Transverse colon (tissue), 4 donors: ENCODE measurements around the gene ATG7. TPM values are rescaled to one million over a fixed set of nuclear protein-coding genes. Genes with fewer than 3 reads are reported as not detected.

Source experiments
- DNase-seq: peaks from one replicate; pipeline ENCODE4 v3.0.0-alpha.2; 2019
- H3K27ac ChIP-seq, 4 donors: fragments of 200-600 bp; sonication (generic); 2 replicates each; pipeline ENCODE4 v1.5.1; 2016 to 2018; ENCODE audit warnings: inconsistent platforms in 4 of 4
- H3K27me3 ChIP-seq: fragments of 200-600 bp; sonication (generic); 2 replicates; pipeline ENCODE4 v1.5.1; 2017; ENCODE audit warnings: inconsistent platforms
- H3K36me3 ChIP-seq, 4 donors: fragments of 200-600 bp; sonication (generic); 2 replicates each; pipeline ENCODE4 v1.5.1; 2017 to 2019; ENCODE audit warnings: inconsistent platforms in 4 of 4
- H3K4me1 ChIP-seq, 4 donors: fragments of 200-600 bp; sonication (generic); 2 replicates each; pipeline ENCODE4 v1.5.1; 2017 to 2020; ENCODE audit warnings: inconsistent platforms in 4 of 4
- H3K4me3 ChIP-seq, 4 donors: fragments of 200-600 bp; sonication (generic); 1 replicate in 1 of 4; 2 replicates in 3 of 4; pipeline versions ENCODE4 v1.5.1 to v1.6.1; 2017 to 2019; ENCODE audit warnings: inconsistent platforms in 4 of 4
- H3K9me3 ChIP-seq, 2 donors: fragments of 200-600 bp; sonication (generic); 2 replicates each; pipeline ENCODE4 v1.5.1; 2017 to 2019; ENCODE audit warnings: inconsistent platforms in 2 of 2
- EP300 ChIP-seq: sonication (generic); formaldehyde crosslinking; IDR thresholded peaks from one replicate; pipeline ENCODE4 v1.6.1; 2017; ENCODE audit warnings: antibody characterized with exemption, low read depth
- POLR2A ChIP-seq: fragments of 450-650 bp; IDR thresholded peaks from one replicate; pipeline ENCODE4 v1.6.1; 2016; ENCODE audit warnings: antibody characterized with exemption, mild to moderate bottlenecking, moderate library complexity
- POLR2AphosphoS5 ChIP-seq, 3 donors: sonication (generic); formaldehyde crosslinking; IDR thresholded peaks; one replicate each; pipeline ENCODE4 v1.6.1; 2016; ENCODE audit warnings: antibody characterized with exemption in 3 of 3
- WGBS, 2 donors: methylation state at CpG; one replicate each; pipeline ENCODE4 v1.1.5; 2018; ENCODE audit warnings: low coverage in 1 of 2; 5-methylcytosine and 5-hydroxymethylcytosine counted together
- in situ Hi-C, 4 donors: fragments of 200-750 bp; cut with MboI; loops; one replicate each; pipeline versions ENCODE4 v1.15.0 to v1.15.1; 2017; ENCODE audit warnings: low sequenced_read_pairs in 3 of 4, low pct_ligation_motif_present in 1 of 4, low pct_unique_long_range_greater_than_20kb in 1 of 4
- intact Hi-C: fragments of 100-400 bp; cut with DNase I; formaldehyde crosslinking; loops from one replicate; pipeline ENCODE4 v1.15.1; 2023; ENCODE audit warnings: low total_unique reads
- total RNA-seq, 4 donors: library from RNA; depleted of rRNA; stranded (reverse); fragments of >200 nt; gene quantifications; one replicate each; pipeline ENCODE4 v1.1.0, GENCODE V29; 2016
- TF ChIP-seq, protein P1 (sequence below), 5 experiments: fragments of 200-600 bp in 3 of 5; fragments of 450-650 bp in 2 of 5; sonication (generic) in 3 of 5; IDR thresholded peaks; 1 replicate in 2 of 5; 2 replicates in 3 of 5; pipeline ENCODE4 v1.5.1; 2016 to 2017; ENCODE audit warnings: antibody characterized with exemption in 5 of 5, inconsistent platforms in 3 of 5, mild to moderate bottlenecking in 2 of 5, moderate library complexity in 1 of 5

ATG7 gene
- total RNA-seq, 4 donors from 2014 or later: 44.5 to 122 (median 75.0) TPM

DNA sequence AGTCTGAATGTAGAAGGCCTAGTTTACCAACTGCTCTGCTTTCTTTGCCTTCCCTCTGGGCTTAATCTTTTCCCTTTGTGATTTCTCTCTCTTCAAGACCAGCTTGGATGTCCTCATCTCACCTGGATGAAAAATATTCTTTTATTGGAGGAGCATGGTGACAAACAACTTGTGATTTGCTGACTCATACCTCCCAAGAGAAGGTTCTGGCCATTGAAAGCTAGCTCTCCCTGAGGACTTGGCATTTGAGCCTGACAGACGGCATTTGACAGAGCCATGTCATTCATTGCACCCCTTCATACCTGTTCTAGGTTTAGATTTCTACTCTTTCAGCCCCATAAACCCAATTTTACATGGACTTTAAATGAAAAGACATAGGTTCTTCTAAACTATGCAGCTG, 33.3 kb downstream of the ATG7 start:
- peak overlapping the region in 1 of 4 donors; percentile 8 for H3K27ac ChIP-seq
- DNase-seq: no peak

DNA sequence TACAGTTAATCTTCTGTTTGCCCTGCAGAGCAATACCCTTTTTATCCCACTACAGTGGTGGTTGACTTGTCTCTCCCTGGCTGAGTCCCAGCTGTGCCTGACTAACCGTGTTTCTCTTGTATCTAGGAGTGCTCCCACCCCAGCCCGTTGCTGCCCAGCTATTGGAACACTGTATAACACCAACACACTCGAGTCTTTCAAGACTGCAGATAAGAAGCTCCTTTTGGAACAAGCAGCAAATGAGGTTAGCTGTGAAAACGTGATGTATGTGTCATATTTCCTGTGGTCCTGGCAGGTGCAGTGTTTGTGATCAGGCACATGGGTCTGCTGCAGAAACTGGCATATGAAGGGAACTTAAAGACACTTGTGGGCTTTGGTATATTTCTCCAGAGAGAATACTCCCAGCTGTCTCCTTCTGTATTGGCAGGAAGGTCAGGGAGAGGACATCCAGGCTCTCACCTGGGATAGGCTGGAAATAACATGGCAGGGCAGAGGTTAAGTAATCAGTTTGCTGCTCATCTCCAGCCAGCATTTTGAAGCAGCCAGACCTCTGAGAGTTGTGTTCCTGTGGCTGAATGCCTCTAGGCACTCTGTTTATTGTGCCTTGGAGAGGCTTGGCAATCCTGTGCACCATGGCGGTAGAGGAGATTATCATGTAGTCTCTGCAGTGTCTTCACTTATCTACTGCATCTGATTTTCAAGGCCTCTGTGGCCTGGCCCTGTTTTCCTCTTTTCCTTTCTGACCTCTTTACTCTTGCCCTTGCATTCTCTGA, 34.8 kb downstream of the ATG7 start:
- Histone ChIP-seq H3K36me3 (peaks cover 0 to 41% (median 15%) of the 10 kb centered on the region in 4 donors), H3K27me3 (no peaks in the 10 kb centered on the region), H3K9me3 (no peaks in the 10 kb centered on the region), H3K4me3 (no peak overlapping the region), H3K27ac (peak overlapping the region; percentile 2 to 23 (median 12)), H3K4me1 (no peaks in the 10 kb centered on the region)
- no peak for DNase-seq
- intact Hi-C loops (no loop called here), in situ Hi-C loops (no loop called here)
- TF ChIP-seq EP300 (no peak), POLR2AphosphoS5 (IDR thresholded peaks at IDR 0.05) (no peak), POLR2A (no peak)
- TF ChIP-seq, protein P1, sequence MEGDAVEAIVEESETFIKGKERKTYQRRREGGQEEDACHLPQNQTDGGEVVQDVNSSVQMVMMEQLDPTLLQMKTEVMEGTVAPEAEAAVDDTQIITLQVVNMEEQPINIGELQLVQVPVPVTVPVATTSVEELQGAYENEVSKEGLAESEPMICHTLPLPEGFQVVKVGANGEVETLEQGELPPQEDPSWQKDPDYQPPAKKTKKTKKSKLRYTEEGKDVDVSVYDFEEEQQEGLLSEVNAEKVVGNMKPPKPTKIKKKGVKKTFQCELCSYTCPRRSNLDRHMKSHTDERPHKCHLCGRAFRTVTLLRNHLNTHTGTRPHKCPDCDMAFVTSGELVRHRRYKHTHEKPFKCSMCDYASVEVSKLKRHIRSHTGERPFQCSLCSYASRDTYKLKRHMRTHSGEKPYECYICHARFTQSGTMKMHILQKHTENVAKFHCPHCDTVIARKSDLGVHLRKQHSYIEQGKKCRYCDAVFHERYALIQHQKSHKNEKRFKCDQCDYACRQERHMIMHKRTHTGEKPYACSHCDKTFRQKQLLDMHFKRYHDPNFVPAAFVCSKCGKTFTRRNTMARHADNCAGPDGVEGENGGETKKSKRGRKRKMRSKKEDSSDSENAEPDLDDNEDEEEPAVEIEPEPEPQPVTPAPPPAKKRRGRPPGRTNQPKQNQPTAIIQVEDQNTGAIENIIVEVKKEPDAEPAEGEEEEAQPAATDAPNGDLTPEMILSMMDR (IDR thresholded peaks at IDR 0.05): no peak
- 64% methylated on average over 5 of the region's 5 CpGs; no CpG with 5 or more reads in 1 of the 2 donors for WGBS, 2 donors

More for the DNA sequence above, 33.3 kb downstream of the ATG7 start:
- H3K27me3 ChIP-seq: no peaks in the 10 kb centered on the region
- WGBS, 2 donors: 78 to 100% methylated on average over 1 of the region's 1 CpG
- intact Hi-C loops (no loop called here), in situ Hi-C loops (no loop called here)
- no peaks in the 10 kb centered on the region for H3K9me3 ChIP-seq
- peaks cover 0 to 44% (median 15%) of the 10 kb centered on the region in 4 donors for H3K36me3 ChIP-seq
- no peaks in the 10 kb centered on the region for H3K4me1 ChIP-seq
- TF ChIP-seq EP300 (no peak), POLR2AphosphoS5 (IDR thresholded peaks at IDR 0.05) (no peak), POLR2A (no peak)
- TF ChIP-seq, protein P1 (IDR thresholded peaks at IDR 0.05): no peak
- H3K4me3 ChIP-seq: no peak overlapping the region

DNA sequence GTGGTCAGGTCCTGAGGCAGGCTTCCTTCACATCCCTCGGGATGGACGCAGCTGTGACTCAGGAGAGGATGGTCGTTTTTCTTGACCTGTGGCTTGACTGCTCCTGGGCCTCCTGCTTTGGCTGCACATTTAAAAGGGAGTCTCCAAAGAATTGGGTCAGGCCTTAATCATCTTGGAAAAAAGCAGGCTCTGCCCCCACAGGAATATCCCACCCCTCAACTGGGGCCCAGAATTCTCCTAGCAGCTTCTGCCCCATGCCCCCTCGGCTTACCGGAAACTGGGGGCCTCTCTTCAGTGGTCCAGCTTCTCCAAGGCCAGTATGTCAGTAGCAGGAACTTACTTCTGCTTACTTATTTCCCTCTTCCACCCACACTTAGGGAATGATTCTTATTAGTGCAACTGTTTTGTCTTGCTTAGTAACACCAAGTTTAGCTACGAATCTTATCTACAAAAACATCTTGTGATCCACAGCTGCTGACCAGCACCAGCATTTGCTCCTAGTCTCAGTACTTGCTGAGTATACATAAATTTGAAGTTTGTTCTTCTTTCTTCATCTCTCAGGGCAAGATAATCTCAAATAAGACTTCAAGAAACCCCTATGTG, 35.7 kb downstream of the ATG7 start:
- 86 to 91% methylated on average over 3 to 6 of the region's 6 CpGs for WGBS, 2 donors
- no peaks in the 10 kb centered on the region for H3K27me3 ChIP-seq
- DNase-seq: no peak
- H3K36me3 ChIP-seq: peaks cover 0 to 48% (median 14%) of the 10 kb centered on the region in 4 donors
- no peaks in the 10 kb centered on the region for H3K9me3 ChIP-seq
- TF ChIP-seq, protein P1 (IDR thresholded peaks at IDR 0.05): no peak
- no peak for TF ChIP-seq EP300
- no peak for TF ChIP-seq POLR2A
- no peak for TF ChIP-seq POLR2AphosphoS5 (IDR thresholded peaks at IDR 0.05)
- no peaks in the 10 kb centered on the region for H3K4me1 ChIP-seq
- intact Hi-C loops: no loop called here
- in situ Hi-C loops: no loop called here
- no peak overlapping the region for H3K4me3 ChIP-seq
- peak overlapping the region; percentile 2 to 23 (median 12) for H3K27ac ChIP-seq

DNA sequence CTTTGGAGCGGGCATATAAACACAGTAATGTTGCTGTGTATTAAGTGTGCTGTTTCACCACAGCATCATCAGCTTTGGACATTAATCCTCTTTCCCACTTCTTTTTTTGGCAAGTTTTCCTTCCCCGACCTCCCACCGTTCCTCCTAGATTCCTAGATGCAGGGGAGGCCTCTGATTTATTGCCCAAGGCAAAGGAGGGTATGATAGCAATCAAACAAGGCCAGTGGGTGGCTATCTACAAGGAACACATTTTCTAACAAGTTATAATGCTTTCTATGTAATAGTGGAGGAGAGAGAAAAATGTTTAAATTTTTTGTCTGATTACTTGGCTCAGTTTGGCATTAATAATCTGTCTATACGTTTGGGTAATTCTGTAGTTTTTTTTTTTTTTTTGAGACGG, 38.1 kb downstream of the ATG7 start:
- TF ChIP-seq, protein P1 (IDR thresholded peaks at IDR 0.05): no peak
- TF ChIP-seq EP300 (no peak), POLR2AphosphoS5 (IDR thresholded peaks at IDR 0.05) (no peak), POLR2A (no peak)
- peaks cover 0 to 62% (median 16%) of the 10 kb centered on the region in 4 donors for H3K36me3 ChIP-seq
- no peak overlapping the region for H3K27ac ChIP-seq
- no peaks in the 10 kb centered on the region for H3K4me1 ChIP-seq
- H3K9me3 ChIP-seq: no peaks in the 10 kb centered on the region
- no peak overlapping the region for H3K4me3 ChIP-seq
- intact Hi-C loops: no loop called here
- WGBS, 2 donors: 78 to 89% methylated on average over 5 of the region's 5 CpGs
- no peak for DNase-seq
- no peaks in the 10 kb centered on the region for H3K27me3 ChIP-seq
- in situ Hi-C loops: no loop called here
